ENCODE data around the gene AAK1. TPM values are rescaled to one million over a fixed set of nuclear protein-coding genes. Genes with fewer than 3 reads are reported as not detected.

Gene AAK1
- total and polyA plus RNA-seq, 2 of the 13 experiments (the other 11 are each of a cell fraction or from before 2014, with no cell fraction given), result 9.8 to 10.3 TPM

- intact Hi-C loops (cut with micrococcal nuclease; ENCODE audit: unreplicated experiment), result no loop called here
- FAIRE-seq, result no peak
- DNase-seq (ENCODE audit: low spot score), result no peak
- H3K4me3 ChIP-seq (replicated peaks in 1 of 3; ENCODE audit: insufficient read depth in 1 of 3, low read depth in 2 of 3, low read length in 3 of 3), result no peak overlapping the region
- BruUV-seq (replicated peaks), result no TSS peak
- in situ Hi-C loops (cut with HindIII; ENCODE audit: extremely low pct_ligation_motif_present, low pct_unique_long_range_greater_than_20kb), result no loop called here
- no peaks in the 10 kb centered on the region for H4K20me1 ChIP-seq (ENCODE audit: insufficient read depth, low read length)
- no peaks in the 10 kb centered on the region for H3K27me3 ChIP-seq (ENCODE audit: control insufficient read depth in 1 of 2, insufficient read depth in 2 of 2, low read length in 2 of 2)
- no peaks in the 10 kb centered on the region for H3K36me3 ChIP-seq (replicated peaks in 1 of 2; ENCODE audit: control insufficient read depth in 1 of 2, insufficient read depth in 2 of 2, low read length in 2 of 2)
- ATAC-seq, result no peak
- H3K4me1 ChIP-seq (ENCODE audit: insufficient read depth, low read length), result peaks cover 16% of the 10 kb centered on the region
- 74% methylated on average over 1 of the region's 1 CpG for WGBS (ENCODE audit: low lambda C conversion rate)
- TF ChIP-seq ZNF576 (CRISPR knock-in tag; IDR thresholded peaks at IDR 0.05) (no peak), ZNF563 (CRISPR knock-in tag; IDR thresholded peaks at IDR 0.05) (no peak), NCOR1 (IDR thresholded peaks at IDR 0.05; ENCODE audit: borderline replicate concordance, low read length) (no peak), MYC (CRISPR knock-in tag; IDR thresholded peaks at IDR 0.05; ENCODE audit: borderline replicate concordance) (no peak), BRF2 (CRISPR knock-in tag; IDR thresholded peaks at IDR 0.05) (no peak), ZNF816 (CRISPR knock-in tag; IDR thresholded peaks at IDR 0.05; ENCODE audit: borderline replicate concordance) (no peak), MAFK (conservative IDR thresholded peaks at IDR 0.05 in 1 of 2, IDR thresholded peaks at IDR 0.05 in 1 of 2; ENCODE audit: low read length in 2 of 2) (peak in 1 of 2 experiments; percentile 48; a peak in 3 of 4 replicates), ZKSCAN8 (CRISPR knock-in tag; IDR thresholded peaks at IDR 0.05; ENCODE audit: borderline replicate concordance) (no peak), MAFF (IDR thresholded peaks at IDR 0.05; ENCODE audit: low read depth, low read length) (0 out of 2 replicates have a peak, but pooled peaks have one; percentile 39), ZNF557 (CRISPR knock-in tag; IDR thresholded peaks at IDR 0.05) (no peak)
- H3K9ac ChIP-seq (ENCODE audit: insufficient read depth, low read depth, low read length), result no peak overlapping the region
- peaks cover 34% of the 10 kb centered on the region for H3K79me2 ChIP-seq (ENCODE audit: insufficient read depth, low read length)
- H3K27ac ChIP-seq (ENCODE audit: extremely low read length, insufficient read depth, low read length), result no peak overlapping the region
- no peak overlapping the region for H2AFZ ChIP-seq (ENCODE audit: low read length)
- CTCF ChIA-PET (ENCODE audit: low intra/inter-chr PET ratio, low total read pairs), result no interaction called here
- no peak overlapping the region for H3K4me2 ChIP-seq (ENCODE audit: low read depth, low read length)
- no peaks in the 10 kb centered on the region for H3K9me3 ChIP-seq (ENCODE audit: low read length)
- POLR2A ChIA-PET, result no interaction called here
Measured at GRCh38 chr2:69624131-69624530, 19.4 kb downstream of the AAK1 start.
